GM12892 (cell line): ENCODE results near the gene SMG1.
"Not testable (repeated sequence)": the region's sequence is repeated elsewhere in the genome, so short reads cannot be mapped to it uniquely, and the experiment has no call there.

ENCODE experiments used
- POLR2A ChIP-seq: IDR thresholded peaks from 2 replicates; pipeline ENCODE4 v1.6.1; 2011; ENCODE audit warnings: low read depth, low read length, control low read depth
- POLR2AphosphoS5 ChIP-seq: IDR thresholded peaks from 2 replicates; pipeline ENCODE4 v1.6.1; 2011; ENCODE audit warnings: low read depth, low read length, control low read depth
- TAF1 ChIP-seq: IDR thresholded peaks from 2 replicates; pipeline ENCODE4 v1.6.1; 2011; ENCODE audit warnings: low read depth, mild to moderate bottlenecking, control low read depth, low read length, borderline replicate concordance

DNA sequence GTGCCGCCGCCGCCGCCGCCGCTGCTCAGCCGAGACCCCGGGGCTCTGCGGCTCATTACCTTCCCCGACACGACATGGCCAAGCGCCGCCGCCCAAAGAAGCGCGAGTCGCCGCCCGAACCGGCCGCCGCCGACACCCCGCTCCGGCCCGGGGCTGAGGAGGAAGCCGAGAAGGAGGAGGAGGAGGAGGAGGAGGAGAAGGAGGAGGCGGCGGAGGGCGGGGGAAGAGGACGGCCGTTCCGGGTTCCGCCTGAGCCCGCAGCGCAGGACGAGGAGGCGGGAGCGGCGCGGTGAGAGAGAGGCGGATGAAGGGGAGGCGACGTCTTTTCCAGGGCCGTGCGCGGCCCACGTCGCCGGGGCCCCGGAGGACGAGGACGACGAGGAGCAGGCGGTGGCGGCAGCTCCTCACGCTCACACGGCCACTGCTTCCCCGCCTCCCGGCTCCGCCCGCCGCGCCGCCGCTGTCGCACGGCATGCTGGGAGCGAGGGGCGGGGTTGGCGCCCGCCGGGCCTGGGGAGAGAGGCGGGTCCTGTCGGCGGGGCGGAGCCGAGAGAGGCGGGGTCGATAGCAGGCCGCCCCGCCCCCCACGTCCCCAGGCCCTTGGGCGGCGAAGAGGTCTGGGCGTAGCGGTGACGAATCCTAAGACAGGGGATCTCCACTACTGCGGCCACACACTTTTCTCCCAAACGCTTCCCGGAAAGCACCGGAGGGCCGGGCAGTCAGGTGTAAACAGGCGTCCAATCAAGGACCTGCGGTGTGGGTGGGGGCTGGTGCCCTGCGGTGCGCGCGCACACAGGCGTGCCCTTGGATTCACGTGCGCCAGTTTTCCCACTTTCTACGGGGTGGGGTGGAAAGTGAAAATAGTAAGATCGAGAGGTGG, at the start of gene SMG1:
- TF ChIP-seq POLR2A = peak; percentile 77; the same call in 1 of the 2 replicates
- TF ChIP-seq TAF1 = not testable (repeated sequence)
- TF ChIP-seq POLR2AphosphoS5 = peak; percentile 83
